IgD-negative memory B cell (primary cell): ENCODE measurements around the gene EZH1. TPM values are rescaled to one million over a fixed set of nuclear protein-coding genes. Genes with fewer than 3 reads are reported as not detected.
"Not testable (repeated sequence)": the region's sequence is repeated elsewhere in the genome, so short reads cannot be mapped to it uniquely, and the experiment has no call there.

Source experiments
- H3K27ac Mint-ChIP-seq, 3 donors: one replicate each; pipeline ENCODE4 v1.8.0; 2020 to 2022; ENCODE audit warnings: mild to moderate bottlenecking in 3 of 3, mixed read lengths in 3 of 3, moderate library complexity in 1 of 3
- H3K27me3 Mint-ChIP-seq: one replicate; pipeline ENCODE4 v1.8.0; 2021; ENCODE audit warnings: mixed read lengths
- H3K36me3 Mint-ChIP-seq: one replicate; pipeline ENCODE4 v1.8.0; 2020; ENCODE audit warnings: mild to moderate bottlenecking, mixed read lengths
- H3K4me1 Mint-ChIP-seq, 3 donors: one replicate each; pipeline ENCODE4 v1.8.0; 2020 to 2022; ENCODE audit warnings: mixed read lengths in 3 of 3, mild to moderate bottlenecking in 1 of 3
- H3K4me3 Mint-ChIP-seq, 4 donors: one replicate each; pipeline ENCODE4 v1.8.0; 2020 to 2022; ENCODE audit warnings: mild to moderate bottlenecking in 4 of 4, mixed read lengths in 4 of 4, moderate library complexity in 3 of 4
- H3K9me3 Mint-ChIP-seq, 3 donors: one replicate each; pipeline ENCODE4 v1.8.0; 2020 to 2021; ENCODE audit warnings: mixed read lengths in 3 of 3, mild to moderate bottlenecking in 1 of 3
- polyA plus RNA-seq: library from polyadenylated mRNA; unstranded; fragments of 300-500 nt; fragmentation: Illumina TruSeq; gene quantifications from one replicate; pipeline ENCODE4 v1.2.3, GENCODE V29; 2021

EZH1 gene
- polyA plus RNA-seq, 1 donor from 2014 or later = 37.4 TPM

DNA sequence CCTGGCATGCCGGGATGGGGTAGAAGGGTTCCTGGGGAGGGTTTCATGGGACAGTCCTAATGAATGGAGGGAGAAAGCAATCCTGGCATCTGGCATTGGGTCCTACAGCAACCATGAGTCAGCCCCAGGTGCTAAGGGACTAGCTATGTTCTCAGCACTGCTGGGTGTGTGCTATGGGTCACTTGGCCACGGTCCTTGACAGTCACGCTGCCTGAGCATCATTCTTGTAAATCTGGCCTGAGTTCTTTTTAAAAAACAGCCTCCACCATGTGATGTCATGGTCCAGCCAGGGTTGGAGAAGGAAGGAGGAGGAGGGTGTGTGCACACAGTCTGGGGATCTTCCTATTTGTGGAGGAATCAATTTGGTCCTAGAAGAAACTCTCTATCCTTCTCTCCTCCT is 9.9 kb upstream of the EZH1 start:
- Mint-ChIP-seq H3K4me1 (peaks cover 0 to 3% (median 0%) of the 10 kb centered on the region in 3 donors), H3K9me3 (no peaks in the 10 kb centered on the region), H3K27ac (no peak overlapping the region), H3K4me3 (no peak overlapping the region), H3K27me3 (peaks cover 15% of the 10 kb centered on the region), H3K36me3 (peaks cover 2% of the 10 kb centered on the region)

DNA sequence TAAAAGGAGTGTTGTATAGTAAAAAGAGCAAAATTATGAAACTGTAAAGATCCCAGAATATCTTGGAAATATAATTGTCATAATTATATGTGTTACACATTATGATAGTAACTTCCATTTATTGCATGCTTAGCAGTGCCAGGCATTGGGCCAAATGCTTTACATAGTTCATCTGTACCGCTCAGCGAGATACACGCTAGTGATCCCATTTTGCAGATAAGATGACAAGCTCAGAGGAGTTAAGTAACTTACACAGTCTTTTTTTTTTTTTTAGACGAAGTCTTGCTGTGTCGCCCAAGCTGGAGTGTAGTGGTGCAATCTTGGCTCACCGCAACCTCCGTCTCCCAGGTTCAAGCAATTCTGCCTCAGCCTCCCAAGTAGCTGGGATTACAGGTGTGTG is 6.8 kb upstream of the EZH1 start:
- H3K9me3 Mint-ChIP-seq = no peaks in the 10 kb centered on the region
- no peak overlapping the region for H3K4me3 Mint-ChIP-seq
- peaks cover 3% of the 10 kb centered on the region for H3K36me3 Mint-ChIP-seq
- H3K27ac Mint-ChIP-seq = no peak overlapping the region
- H3K4me1 Mint-ChIP-seq = no peaks in the 10 kb centered on the region
- H3K27me3 Mint-ChIP-seq = peaks cover 16% of the 10 kb centered on the region

DNA sequence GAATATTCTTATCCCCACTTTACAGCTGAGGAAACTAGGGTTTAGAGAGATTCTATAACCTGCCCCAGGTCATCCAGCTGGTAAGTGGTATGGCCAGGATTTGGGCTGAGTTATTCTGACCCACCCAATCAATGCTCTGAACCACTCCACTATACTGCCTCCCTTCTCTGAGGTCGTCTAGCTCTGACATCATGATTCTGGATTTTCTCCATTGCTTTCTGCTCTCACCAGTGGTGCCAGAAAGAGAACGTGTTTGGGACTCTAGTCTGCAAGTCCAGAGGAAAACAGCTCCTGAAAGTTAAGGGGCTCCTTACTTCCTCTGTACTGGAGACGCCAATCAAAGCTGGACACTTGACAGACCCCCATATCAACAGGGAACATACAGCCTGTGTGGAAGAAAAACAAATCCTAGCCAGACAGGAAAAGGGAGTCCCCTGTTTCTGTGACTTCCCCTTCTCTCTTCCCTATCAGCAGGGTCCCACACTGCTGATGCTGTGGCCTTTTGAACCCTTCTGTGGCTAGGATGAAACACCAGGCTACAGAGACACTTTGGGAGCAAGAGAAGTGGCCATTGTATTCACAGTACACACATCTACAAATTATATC is 6.0 kb upstream of the EZH1 start:
- no peaks in the 10 kb centered on the region for H3K4me1 Mint-ChIP-seq
- H3K4me3 Mint-ChIP-seq = no peak overlapping the region
- H3K27ac Mint-ChIP-seq = no peak overlapping the region
- no peaks in the 10 kb centered on the region for H3K9me3 Mint-ChIP-seq
- H3K36me3 Mint-ChIP-seq = peaks cover 1% of the 10 kb centered on the region
- H3K27me3 Mint-ChIP-seq = peaks cover 16% of the 10 kb centered on the region

DNA sequence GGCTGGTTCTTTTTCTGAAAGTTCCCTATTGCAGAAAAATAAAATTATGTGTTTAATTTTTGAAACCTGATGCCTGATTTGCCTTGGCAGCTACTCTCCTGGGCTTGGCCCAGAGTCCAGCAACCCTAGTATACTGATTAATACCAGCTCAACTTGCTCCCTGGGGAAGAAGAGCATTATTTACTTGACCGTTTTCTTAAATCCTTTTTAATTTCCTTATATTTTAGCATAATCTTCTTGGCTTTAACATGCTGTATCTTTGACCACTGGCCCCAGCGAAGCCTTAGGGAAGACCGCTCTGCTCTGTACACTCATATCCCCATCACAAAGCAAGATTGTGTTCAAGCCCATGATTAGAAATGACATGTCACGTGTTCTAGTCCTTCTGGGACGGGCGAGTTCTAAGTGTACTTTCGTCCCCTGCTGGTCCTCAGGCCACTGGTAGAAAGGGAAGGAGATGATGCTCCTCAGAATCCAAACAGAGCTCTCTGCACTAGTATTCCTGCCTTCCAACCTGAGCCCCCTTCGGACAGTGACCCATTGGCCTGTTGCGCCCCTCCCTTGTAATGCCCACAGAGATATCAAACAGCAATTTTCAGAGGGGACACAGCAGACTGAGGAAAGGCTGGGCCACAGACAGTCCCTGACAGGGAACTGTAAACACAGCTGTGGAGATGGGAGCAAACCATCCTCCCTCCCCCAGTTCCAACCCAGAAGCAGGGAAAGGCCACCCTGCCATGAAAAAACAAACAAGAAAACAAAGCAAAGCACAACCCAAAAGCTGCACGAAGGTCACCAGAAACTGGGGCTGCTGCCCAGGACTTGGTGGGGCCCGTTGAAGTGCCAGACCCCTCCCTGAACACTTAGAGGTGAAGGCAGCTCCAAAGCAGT is 4.3 kb upstream of the EZH1 start:
- H3K27ac Mint-ChIP-seq = peak overlapping the region in 1 of 3 donors; percentile 20
- H3K36me3 Mint-ChIP-seq = peaks cover 1% of the 10 kb centered on the region
- H3K9me3 Mint-ChIP-seq = no peaks in the 10 kb centered on the region
- no peak overlapping the region for H3K4me3 Mint-ChIP-seq
- H3K27me3 Mint-ChIP-seq = peaks cover 10% of the 10 kb centered on the region
- H3K4me1 Mint-ChIP-seq = peaks cover 6 to 9% (median 8%) of the 10 kb centered on the region in 3 donors

DNA sequence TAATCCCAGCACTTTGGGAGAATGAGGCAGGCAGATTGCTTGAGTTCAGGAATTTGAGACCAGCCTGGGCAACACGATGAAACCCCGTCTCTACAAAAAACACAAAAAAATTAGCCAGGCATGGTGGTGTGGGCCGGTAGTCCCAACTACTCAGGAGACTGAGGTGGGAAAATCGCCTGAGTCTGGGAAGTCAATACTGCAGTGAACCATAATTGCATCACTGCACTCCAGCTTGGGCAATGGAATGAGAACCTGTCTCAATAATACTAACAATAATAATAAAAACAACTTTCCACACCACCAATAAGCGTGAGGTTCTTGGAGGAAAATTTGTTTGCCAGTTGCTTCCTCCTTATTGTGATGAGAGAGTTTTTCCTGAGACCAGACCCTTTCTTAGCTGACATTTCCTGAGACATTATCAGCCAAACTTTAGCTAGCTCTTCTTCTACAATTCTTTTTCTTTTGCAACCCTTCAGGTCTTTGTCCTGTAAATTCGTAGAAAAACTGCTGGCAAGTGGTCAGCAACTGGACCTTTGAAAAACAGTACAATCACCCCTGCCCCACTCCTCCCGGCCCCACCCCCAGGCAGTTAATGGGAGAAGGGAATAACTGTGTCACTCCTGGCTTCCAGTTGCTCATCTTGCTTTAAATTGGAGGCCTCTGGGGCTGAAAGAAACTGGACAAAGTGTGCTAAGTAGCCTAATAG is 3.5 kb upstream of the EZH1 start:
- H3K27me3 Mint-ChIP-seq = peaks cover 10% of the 10 kb centered on the region
- no peaks in the 10 kb centered on the region for H3K9me3 Mint-ChIP-seq
- H3K36me3 Mint-ChIP-seq = peaks cover 1% of the 10 kb centered on the region
- H3K4me1 Mint-ChIP-seq = peaks cover 12 to 15% (median 14%) of the 10 kb centered on the region in 3 donors
- peak overlapping the region in 1 of 4 donors; percentile 71 for H3K4me3 Mint-ChIP-seq
- H3K27ac Mint-ChIP-seq = peak overlapping the region in 2 of 3 donors; percentile 20 to 49

DNA sequence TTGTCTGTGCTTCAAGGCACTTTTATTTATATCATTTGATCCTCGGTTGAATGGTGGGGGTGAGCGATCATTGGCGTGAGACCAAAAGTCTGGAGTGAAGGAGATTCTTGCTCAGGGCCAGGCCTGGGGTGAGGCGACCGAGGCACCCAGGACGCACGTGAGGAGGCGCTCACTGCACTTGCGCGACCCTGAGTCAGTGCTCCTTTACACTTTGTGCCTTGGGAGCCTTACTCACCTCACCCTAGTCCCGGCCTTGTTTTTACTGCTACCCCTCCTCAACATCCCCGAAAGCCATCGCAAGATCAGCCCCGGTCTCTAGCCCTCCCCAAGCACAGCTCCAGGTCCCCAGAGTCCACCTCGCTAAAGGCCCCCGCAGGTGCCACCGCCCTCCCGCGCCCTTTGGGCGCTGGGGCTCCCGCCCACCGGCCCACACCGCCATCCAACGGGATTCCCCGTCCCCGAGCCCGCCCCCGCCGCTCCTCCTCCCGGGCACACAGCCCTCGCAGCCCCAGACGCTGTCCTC is 496 bp downstream of the EZH1 start:
- peaks cover 15 to 25% (median 15%) of the 10 kb centered on the region in 3 donors for H3K4me1 Mint-ChIP-seq
- no peaks in the 10 kb centered on the region for H3K9me3 Mint-ChIP-seq
- H3K4me3 Mint-ChIP-seq = peak overlapping the region; percentile 93 to 98 (median 96)
- peaks cover 1% of the 10 kb centered on the region for H3K36me3 Mint-ChIP-seq
- H3K27me3 Mint-ChIP-seq = peaks cover 4% of the 10 kb centered on the region
- H3K27ac Mint-ChIP-seq = peak overlapping the region; percentile 82 to 93 (median 91)

DNA sequence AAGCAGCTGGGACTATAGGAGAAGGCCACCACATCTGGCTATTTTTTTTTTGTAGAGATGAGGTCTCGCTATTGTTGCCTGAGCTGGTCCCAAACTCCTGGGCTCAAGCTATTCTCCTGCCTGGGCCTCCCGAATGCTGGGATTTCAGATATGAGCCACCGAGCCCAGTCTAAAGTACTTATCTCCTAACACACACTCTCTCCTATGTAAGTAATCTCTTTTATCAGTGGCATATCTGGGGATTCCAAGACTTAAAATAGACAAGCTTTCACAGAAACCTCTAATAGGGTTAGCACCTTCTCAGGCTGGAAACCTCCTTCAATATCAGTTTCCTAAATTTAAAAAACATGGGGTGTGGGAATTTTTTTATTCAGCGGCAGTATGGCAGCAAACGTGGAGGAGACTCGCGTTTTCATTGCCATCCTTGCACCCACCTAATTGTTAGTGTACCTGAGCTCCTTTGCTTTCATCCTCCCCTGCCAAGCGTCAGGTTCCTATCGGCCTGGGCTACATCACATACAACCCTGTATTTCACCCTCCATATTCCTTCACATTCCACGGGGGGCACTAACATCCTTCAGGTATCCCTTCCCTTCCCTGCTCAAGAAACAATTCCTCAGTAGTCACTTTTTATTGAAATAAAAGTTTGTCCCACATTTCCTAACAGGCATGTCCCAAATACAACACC is 1.1 kb downstream of the EZH1 start:
- peak overlapping the region; percentile 93 to 98 (median 96) for H3K4me3 Mint-ChIP-seq
- no peaks in the 10 kb centered on the region for H3K27me3 Mint-ChIP-seq
- no peaks in the 10 kb centered on the region for H3K36me3 Mint-ChIP-seq
- peak overlapping the region; percentile 82 to 93 (median 91) for H3K27ac Mint-ChIP-seq
- peaks cover 15 to 25% (median 17%) of the 10 kb centered on the region in 3 donors for H3K4me1 Mint-ChIP-seq
- H3K9me3 Mint-ChIP-seq = no peaks in the 10 kb centered on the region

DNA sequence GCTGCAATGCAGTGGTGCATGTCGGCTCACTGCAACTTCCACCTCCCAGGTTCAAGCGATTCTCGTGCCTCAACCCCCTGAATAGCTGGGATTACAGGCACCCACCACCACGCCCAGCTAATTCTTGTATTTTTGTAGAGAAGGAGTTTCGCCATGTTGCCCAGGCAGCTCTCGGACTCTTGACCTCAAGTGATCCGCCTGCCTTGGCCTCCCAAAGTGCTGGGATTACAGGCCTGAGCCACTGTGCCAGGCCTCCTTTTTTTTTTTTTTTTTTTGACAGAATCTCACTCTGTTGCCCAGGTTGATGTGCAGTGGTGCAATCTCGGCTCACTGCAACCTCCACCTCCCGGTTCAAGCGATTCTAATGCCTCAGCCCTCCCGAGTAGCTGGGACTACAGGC is 1.9 kb downstream of the EZH1 start:
- Mint-ChIP-seq H3K4me3 (peak overlapping the region in 3 of 4 donors; percentile 47 to 98 (median 59)), H3K27ac (peak overlapping the region in 1 of 3 donors; percentile 23), H3K4me1 (peaks cover 15 to 25% (median 17%) of the 10 kb centered on the region in 3 donors)
- not testable (repeated sequence) for H3K9me3 Mint-ChIP-seq, H3K27me3 Mint-ChIP-seq, H3K36me3 Mint-ChIP-seq

DNA sequence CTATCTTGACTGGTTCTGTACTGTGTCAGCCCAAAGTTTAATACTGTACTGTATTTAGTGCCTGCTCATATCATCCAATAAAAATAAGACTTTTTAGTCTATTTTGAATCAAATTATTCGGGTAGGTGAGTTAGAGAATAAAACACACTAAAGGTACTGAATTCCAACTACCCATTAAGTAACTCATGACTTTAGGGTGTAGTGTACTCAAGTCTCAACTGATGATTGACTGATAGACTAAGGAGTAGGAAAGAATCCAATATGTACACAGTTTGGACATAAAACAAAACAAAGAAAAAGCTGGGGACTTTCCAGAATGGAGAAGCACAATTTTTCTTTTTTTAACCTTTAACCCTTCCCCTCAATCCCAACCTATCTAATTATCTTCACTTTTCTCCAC is 4.1 kb downstream of the EZH1 start:
- H3K36me3 Mint-ChIP-seq = no peaks in the 10 kb centered on the region
- H3K9me3 Mint-ChIP-seq = no peaks in the 10 kb centered on the region
- H3K4me1 Mint-ChIP-seq = peaks cover 21 to 27% (median 23%) of the 10 kb centered on the region in 3 donors
- no peak overlapping the region for H3K27ac Mint-ChIP-seq
- no peak overlapping the region for H3K4me3 Mint-ChIP-seq
- no peaks in the 10 kb centered on the region for H3K27me3 Mint-ChIP-seq

DNA sequence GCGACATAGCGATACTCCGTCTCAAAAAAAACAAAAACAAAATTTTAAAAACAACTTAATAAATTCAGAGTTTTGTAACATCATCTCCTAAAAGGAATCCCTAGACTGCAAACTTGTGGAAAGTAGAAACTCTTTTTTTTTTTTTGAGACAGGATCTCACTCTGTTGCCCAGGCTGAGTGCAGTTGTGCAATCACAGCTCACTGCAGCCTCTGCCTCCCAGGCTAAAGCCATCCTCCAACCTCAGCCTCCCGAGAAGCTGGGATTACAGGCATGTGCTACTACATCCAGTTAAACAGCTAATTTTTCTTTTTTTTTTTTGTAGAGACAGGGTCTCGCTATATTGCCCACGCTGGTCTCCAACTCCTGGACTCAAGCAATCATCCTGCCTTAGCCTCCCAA is 19.7 kb downstream of the EZH1 start:
- H3K27me3 Mint-ChIP-seq = no peaks in the 10 kb centered on the region
- no peak overlapping the region for H3K4me3 Mint-ChIP-seq
- peaks cover 0 to 1% (median 0%) of the 10 kb centered on the region in 3 donors for H3K4me1 Mint-ChIP-seq
- no peaks in the 10 kb centered on the region for H3K9me3 Mint-ChIP-seq
- H3K27ac Mint-ChIP-seq = no peak overlapping the region
- peaks cover 3% of the 10 kb centered on the region for H3K36me3 Mint-ChIP-seq

DNA sequence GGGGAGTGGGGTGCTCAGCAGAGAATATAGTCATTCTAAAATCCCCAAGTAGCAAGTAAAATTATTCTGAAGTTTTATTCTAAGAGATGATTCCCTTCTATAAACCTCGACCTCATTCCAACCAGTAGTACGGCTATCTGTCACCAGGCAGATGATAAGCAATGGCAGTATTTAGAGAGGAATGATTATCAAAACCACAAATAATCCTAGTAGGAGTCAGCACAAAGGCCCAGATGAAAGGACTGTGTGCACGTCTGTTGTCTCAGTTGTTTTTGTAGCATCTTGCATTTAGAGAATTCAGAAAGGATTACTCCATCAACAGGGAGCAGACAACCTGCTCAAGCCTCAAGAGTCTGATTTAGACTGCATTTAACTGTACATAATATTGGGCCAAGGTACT is 21.2 kb downstream of the EZH1 start:
- Mint-ChIP-seq H3K27ac (peak overlapping the region in 1 of 3 donors; percentile 41), H3K27me3 (no peaks in the 10 kb centered on the region), H3K4me3 (no peak overlapping the region), H3K36me3 (peaks cover 3% of the 10 kb centered on the region), H3K4me1 (peaks cover 0 to 1% (median 0%) of the 10 kb centered on the region in 3 donors), H3K9me3 (no peaks in the 10 kb centered on the region)

DNA sequence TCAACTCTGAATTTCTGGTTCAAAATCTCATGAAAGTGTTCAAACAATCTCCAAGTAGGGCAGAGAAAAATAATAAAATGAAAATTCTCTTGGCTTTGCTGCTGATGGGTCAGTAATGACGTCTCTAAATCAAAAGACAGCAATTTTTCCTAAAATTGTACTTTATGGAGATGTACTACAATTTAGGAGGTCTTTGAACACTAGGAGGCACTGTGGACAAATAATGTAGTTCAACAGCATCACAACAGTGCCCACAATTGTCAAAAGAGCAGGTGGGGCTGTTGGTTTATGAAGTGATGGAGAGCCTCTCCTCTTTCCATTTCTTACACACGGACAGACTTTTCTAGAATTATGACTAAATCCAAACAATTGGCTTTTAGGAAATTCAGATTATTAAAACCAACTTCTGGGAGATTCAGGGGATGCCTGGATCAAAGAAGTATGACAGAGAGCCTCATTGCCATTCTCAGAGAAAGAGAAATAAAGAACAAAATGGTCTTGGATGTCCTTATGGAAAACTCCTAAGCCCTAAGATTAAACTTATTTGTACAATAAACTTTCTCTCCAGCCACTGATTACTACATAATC is 23.8 kb downstream of the EZH1 start:
- H3K27me3 Mint-ChIP-seq = no peaks in the 10 kb centered on the region
- H3K4me1 Mint-ChIP-seq = peaks cover 0 to 1% (median 0%) of the 10 kb centered on the region in 3 donors
- no peaks in the 10 kb centered on the region for H3K9me3 Mint-ChIP-seq
- H3K36me3 Mint-ChIP-seq = peaks cover 6% of the 10 kb centered on the region
- no peak overlapping the region for H3K27ac Mint-ChIP-seq
- H3K4me3 Mint-ChIP-seq = no peak overlapping the region

DNA sequence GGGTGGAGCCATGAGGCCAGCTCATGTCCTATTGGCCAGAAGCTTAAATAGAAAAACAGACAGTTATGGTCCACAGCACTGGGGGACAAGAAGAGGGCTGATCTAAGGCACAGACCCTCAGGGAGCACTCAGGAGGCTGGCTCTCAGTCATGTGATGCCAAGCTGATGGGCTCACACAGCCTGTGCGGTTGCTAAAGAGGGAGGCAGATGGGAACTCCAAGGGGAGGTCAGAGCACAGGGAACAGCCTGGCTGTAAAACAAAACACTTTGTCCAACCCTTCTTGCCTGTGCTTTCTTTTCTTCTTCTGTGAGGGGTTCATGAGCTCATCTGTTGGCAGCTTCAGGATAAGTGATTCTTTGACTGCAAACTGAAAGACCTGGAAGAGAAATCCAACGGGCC is 35.3 kb downstream of the EZH1 start:
- H3K27ac Mint-ChIP-seq = peak overlapping the region in 2 of 3 donors; percentile 16 to 87
- peaks cover 15% of the 10 kb centered on the region for H3K36me3 Mint-ChIP-seq
- H3K27me3 Mint-ChIP-seq = no peaks in the 10 kb centered on the region
- peaks cover 11 to 19% (median 16%) of the 10 kb centered on the region in 3 donors for H3K4me1 Mint-ChIP-seq
- no peaks in the 10 kb centered on the region for H3K9me3 Mint-ChIP-seq
- H3K4me3 Mint-ChIP-seq = no peak overlapping the region

DNA sequence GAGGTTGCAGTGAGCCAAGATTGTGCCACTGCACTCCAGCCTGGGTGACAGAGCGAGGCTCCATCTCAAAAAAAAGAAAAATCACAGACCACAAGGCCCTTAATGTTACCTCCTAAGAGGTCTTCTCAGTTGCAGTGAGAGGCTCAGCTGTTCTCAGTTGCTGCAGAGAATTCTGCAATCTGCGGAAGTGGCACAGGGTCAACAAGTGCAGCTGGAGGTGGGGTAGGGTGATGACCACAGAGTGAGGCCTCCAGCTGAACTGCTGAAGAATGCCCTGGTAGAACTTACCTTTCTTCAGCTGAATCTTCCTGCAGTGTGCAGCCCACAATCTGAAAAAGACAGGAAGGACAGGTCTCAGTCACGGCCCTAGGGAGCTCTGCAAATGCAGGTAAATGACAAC is 36.3 kb downstream of the EZH1 start:
- no peaks in the 10 kb centered on the region for H3K27me3 Mint-ChIP-seq
- no peaks in the 10 kb centered on the region for H3K9me3 Mint-ChIP-seq
- peaks cover 13 to 25% (median 21%) of the 10 kb centered on the region in 3 donors for H3K4me1 Mint-ChIP-seq
- H3K4me3 Mint-ChIP-seq = no peak overlapping the region
- H3K36me3 Mint-ChIP-seq = peaks cover 18% of the 10 kb centered on the region
- H3K27ac Mint-ChIP-seq = no peak overlapping the region
